Left ventricle myocardium inferior (tissue), 1 donor: Measurements from ENCODE around the gene DNAI4. TPM values are rescaled to one million over a fixed set of nuclear protein-coding genes. Genes with fewer than 3 reads are reported as not detected.
"Not testable (repeated sequence)": the region's sequence is repeated elsewhere in the genome, so short reads cannot be mapped to it uniquely, and the experiment has no call there.

Source experiments
- DNase-seq: peaks from one replicate; pipeline ENCODE4 v3.0.0-alpha.2; 2020
- H3K27ac ChIP-seq: fragments of 200-600 bp; replicated peaks from 2 replicates; pipeline ENCODE4 v1.8.0; 2021
- H3K27me3 ChIP-seq: fragments of 200-600 bp; 2 replicates; pipeline ENCODE4 v1.8.0; 2021; ENCODE audit warnings: low read depth
- H3K36me3 ChIP-seq: fragments of 200-600 bp; 2 replicates; pipeline ENCODE4 v1.8.0; 2021
- H3K4me1 ChIP-seq: fragments of 200-600 bp; 2 replicates; pipeline ENCODE4 v1.8.0; 2021
- H3K4me3 ChIP-seq: fragments of 200-600 bp; 2 replicates; pipeline ENCODE4 v1.8.0; 2021; ENCODE audit warnings: mild to moderate bottlenecking, moderate library complexity
- H3K9me3 ChIP-seq: fragments of 200-600 bp; replicated peaks from 2 replicates; pipeline ENCODE4 v1.8.0; 2021
- intact Hi-C: fragments of 100-400 bp; cut with micrococcal nuclease; formaldehyde crosslinking; loops from one replicate; pipeline ENCODE4 v1.11.0; 2022
- long read RNA-seq: library from polyadenylated mRNA; unstranded; transcript quantifications from one replicate; pipeline ENCODE4 v2.0.0, GENCODE V29; 2021
- total RNA-seq: library from RNA; stranded (reverse); fragmentation: NEBNext Ultra II Directional; extraction: Animal tissue kit (Norgen Biotek cat#: 25700); gene quantifications from one replicate; pipeline ENCODE4 v1.2.1, GENCODE V29; 2021
- TF ChIP-seq, protein P1 (sequence below): fragments of 200-600 bp; IDR thresholded peaks from 2 replicates; pipeline ENCODE4 v1.8.0; 2021; ENCODE audit warnings: antibody characterized with exemption, mild to moderate bottlenecking, borderline replicate concordance
- donor health status: DM: no; HTN: yes; CAD: no; lungs with severe emphysema.

The DNAI4 gene, protein sequence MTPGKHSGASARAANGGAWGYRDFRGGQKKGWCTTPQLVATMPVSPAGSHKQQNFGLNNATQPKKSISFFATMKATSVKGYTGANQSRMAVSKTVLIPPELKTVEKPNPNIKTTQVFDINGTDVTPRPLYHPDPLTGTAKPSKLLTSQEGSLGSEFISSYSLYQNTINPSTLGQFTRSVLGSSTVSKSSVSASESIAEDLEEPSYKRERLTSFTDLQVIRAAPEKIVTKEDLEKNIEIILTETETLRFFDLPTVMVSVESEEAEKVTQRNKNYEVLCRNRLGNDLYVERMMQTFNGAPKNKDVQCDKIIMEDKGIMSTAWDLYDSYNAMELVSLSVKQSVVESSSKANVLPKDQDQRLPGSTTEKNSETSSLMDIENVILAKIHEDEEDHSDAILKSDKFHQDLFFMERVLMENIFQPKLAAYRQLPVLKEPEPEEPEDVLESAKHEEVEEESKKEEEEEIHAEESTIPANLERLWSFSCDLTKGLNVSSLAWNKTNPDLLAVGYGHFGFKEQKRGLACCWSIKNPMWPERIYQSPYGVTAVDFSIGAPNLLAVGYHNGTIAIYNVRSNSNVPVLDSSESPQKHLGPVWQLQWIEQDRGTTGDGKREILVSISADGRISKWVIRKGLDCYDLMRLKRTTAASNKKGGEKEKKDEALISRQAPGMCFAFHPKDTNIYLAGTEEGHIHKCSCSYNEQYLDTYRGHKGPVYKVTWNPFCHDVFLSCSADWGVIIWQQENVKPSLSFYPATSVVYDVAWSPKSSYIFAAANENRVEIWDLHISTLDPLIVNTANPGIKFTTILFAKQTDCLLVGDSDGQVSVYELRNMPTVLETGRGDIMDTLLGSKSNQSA
- 17.9 TPM for total RNA-seq
- long read RNA-seq, partial matches to known transcripts, result 0 of 3 reads
- long read RNA-seq, other reads (novel, unspliced or antisense), result 0 of 3 reads

DNA sequence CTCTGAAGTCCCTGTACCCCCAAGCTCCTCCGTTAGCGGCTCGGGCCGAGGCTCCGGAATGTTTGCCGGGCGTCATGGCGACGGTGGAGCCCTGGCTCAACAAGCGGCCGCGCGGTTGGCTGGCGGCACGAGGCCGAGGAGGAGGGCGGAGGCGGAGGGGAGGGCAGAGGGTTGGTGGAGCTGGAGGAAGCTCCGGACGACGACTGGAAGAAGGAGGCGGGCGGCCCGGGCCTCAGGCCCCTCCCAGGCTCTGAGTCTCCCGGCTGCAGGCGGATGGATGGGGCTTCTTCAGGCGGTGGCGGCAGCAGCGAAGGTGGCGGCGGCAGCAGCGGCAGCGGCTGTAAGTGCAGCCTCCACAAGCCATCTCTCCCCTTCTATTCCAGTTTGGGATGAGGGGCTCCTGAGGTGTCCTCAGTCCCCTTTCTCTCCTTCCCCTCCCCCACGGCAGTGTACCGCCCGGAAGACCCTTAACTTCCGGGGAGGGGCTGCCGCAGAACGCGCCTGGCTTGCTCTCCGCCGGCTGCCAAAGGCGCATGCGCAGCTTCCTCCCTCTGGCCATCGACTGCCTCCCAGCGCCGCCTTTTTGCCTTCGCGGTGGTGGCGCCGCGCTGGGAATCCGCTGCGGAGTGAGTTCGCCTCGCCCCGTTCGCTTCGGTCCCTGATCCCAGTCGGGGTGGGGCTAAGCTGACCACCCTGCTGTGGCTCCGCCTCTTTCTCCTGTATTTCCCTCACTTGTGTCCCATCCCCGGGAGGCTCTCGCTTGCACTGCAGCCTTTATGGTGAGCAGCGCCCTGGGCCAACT, at the start of gene DNAI4, which contains the start of gene MIER1:
Gene DNAI4 (minus strand): TSS at position 101 of the 802 bp plus-strand sequence. CDS start 25 bp downstream, at position 76.
Gene MIER1 (plus strand): TSS at position 235 of the 802 bp plus-strand sequence. CDS start 39 bp downstream, at position 274.
- peaks cover 48% of the 10 kb centered on the region for H3K4me1 ChIP-seq

DNA sequence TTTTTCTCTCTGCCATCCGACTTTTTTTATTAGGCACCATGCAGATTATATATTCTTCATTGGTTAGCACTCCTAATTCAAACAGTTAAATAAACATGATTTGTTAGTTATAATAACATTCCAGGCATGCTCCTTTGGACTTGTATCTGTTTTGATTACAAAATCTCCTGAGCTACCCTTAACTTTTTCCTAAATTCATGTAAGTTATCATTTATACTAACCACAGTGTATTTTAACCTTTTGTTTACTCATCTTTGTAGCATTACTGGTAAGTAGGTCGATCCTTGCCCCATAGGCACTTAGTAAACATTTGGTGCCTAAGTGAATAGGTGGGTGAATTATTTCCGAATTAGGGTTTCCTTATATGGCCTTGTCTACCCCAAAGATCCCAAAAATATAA, 43.9 kb upstream of the DNAI4 start:
- peaks cover 14% of the 10 kb centered on the region for H3K9me3 ChIP-seq
- H3K4me3 ChIP-seq, result no peak overlapping the region
- TF ChIP-seq, protein P1, sequence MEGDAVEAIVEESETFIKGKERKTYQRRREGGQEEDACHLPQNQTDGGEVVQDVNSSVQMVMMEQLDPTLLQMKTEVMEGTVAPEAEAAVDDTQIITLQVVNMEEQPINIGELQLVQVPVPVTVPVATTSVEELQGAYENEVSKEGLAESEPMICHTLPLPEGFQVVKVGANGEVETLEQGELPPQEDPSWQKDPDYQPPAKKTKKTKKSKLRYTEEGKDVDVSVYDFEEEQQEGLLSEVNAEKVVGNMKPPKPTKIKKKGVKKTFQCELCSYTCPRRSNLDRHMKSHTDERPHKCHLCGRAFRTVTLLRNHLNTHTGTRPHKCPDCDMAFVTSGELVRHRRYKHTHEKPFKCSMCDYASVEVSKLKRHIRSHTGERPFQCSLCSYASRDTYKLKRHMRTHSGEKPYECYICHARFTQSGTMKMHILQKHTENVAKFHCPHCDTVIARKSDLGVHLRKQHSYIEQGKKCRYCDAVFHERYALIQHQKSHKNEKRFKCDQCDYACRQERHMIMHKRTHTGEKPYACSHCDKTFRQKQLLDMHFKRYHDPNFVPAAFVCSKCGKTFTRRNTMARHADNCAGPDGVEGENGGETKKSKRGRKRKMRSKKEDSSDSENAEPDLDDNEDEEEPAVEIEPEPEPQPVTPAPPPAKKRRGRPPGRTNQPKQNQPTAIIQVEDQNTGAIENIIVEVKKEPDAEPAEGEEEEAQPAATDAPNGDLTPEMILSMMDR, result no peak
- DNase-seq, result no peak
- H3K27ac ChIP-seq, result no peak overlapping the region
- H3K4me1 ChIP-seq, result no peaks in the 10 kb centered on the region
- peaks cover 82% of the 10 kb centered on the region for H3K36me3 ChIP-seq
- H3K27me3 ChIP-seq, result no peaks in the 10 kb centered on the region
- intact Hi-C loops, result no loop called here

More for the DNA sequence above, at the start of gene DNAI4, which contains the start of gene MIER1:
- DNase-seq, result peak; percentile 98
- Histone ChIP-seq H3K4me3 (peak within 1 kb of the TSS; percentile 72), H3K9me3 (no peaks in the 10 kb centered on the region), H3K27me3 (no peaks in the 10 kb centered on the region), H3K36me3 (peaks cover 5% of the 10 kb centered on the region), H3K27ac (peak within 1 kb of the TSS; percentile 97)
- TF ChIP-seq, protein P1, result peak; percentile 52
- intact Hi-C loops, result no loop called here

DNA sequence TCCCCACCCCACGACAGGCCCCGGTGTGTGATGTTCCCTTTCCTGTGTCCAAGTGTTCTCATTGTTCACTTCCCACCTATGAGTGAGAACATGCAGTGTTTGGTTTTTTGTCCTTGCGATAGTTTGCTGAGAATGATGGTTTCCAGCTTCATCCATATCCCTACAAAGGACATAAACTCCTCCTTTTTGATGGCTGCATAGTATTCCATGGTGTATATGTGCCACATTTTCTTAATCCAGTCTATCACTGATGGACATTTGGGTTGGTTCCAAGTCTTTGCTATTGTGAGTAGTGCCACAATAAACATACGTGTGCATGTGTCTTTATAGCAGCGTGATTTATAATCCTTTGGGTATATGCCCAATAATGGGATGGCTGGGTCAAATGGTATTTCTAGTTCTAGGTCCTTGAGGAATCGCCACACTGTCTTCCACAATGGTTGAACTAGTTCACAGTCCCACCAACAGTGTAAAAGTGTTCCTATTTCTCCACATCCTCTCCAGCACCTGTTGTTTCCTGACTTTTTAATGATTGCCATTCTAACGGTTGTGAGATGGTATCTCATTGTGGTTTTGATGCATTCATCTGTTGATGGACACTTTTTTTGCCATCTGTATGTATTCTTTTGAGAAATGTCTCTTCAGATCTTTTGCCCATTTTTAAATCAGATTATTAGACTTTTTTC, 41.7 kb upstream of the DNAI4 start:
- H3K27me3 ChIP-seq, H3K4me1 ChIP-seq, H3K4me3 ChIP-seq, DNase-seq, intact Hi-C loops, H3K27ac ChIP-seq: not testable (repeated sequence)
- Histone ChIP-seq H3K9me3 (peaks cover 14% of the 10 kb centered on the region), H3K36me3 (peaks cover 86% of the 10 kb centered on the region)

DNA sequence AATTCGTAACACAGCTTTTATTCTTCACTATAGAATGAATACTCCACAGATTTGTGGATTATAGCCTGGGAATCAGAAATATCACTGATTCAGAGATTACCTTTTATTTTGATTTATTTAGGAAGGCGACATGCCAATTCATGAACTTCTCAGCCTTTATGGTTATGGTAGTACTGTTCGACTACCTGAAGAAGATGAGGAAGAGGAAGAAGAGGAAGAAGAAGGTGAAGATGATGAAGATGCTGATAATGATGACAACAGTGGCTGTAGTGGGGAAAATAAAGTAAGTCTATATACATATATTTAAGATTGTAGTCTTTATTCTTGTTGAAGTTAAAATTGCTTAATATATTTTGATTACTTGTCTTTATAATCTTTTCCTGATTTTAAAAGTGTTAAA, 33.3 kb upstream of the DNAI4 start:
- H3K36me3 ChIP-seq, result peaks cover 75% of the 10 kb centered on the region
- intact Hi-C loops, result no loop called here

DNA sequence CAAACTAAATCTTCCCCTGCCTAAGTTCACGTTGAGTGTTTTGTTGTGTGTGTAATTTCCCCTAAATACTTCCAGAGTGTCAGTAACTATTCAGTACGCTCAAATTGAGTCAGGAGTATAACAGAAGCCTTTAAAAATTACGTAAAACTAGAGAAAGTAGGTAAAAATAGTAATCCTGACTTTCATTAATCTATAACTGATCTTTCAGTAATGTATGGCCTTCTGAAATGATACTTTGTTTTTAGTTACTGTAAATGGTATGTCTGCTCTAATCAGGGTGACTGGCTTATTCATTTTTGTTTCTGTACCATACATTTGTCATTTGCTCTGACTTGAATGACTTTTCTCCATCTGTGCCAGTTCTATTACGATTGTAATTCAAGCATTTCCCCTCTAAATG, 29.6 kb upstream of the DNAI4 start:
- H3K9me3 ChIP-seq, result no peaks in the 10 kb centered on the region
- no peaks in the 10 kb centered on the region for H3K27me3 ChIP-seq
- H3K4me3 ChIP-seq, result no peak overlapping the region
- DNase-seq, result no peak
- H3K36me3 ChIP-seq, result peaks cover 64% of the 10 kb centered on the region
- H3K27ac ChIP-seq, result no peak overlapping the region
- peaks cover 19% of the 10 kb centered on the region for H3K4me1 ChIP-seq
- intact Hi-C loops, result no loop called here
- TF ChIP-seq, protein P1, result no peak

More for the DNA sequence above, 33.3 kb upstream of the DNAI4 start:
- Histone ChIP-seq H3K4me1 (peaks cover 25% of the 10 kb centered on the region), H3K9me3 (no peaks in the 10 kb centered on the region), H3K27ac (no peak overlapping the region), H3K4me3 (no peak overlapping the region), H3K27me3 (no peaks in the 10 kb centered on the region)
- no peak for DNase-seq
- TF ChIP-seq, protein P1, result no peak
